ENCODE data around the gene LDB3.

Gene LDB3

GRCh38 chr10:86749854-86750253, 81.5 kb downstream of the LDB3 start:
- H3K4me3 ChIP-seq (ENCODE audit: control insufficient read depth, low read depth, low read length), result no peak overlapping the region
- DNase-seq (ENCODE audit: low read depth), result no peak
- TF ChIP-seq CTCF (conservative IDR thresholded peaks at IDR 0.05; ENCODE audit: control insufficient read depth, insufficient read depth, low read depth, low read length), result no peak

- no peak for TF ChIP-seq CTCF (conservative IDR thresholded peaks at IDR 0.05; ENCODE audit: control insufficient read depth, insufficient read depth, low read depth, low read length)
Observed at GRCh38 chr10:86751477-86751876, 83.2 kb downstream of the LDB3 start.

GRCh38 chr10:86752311-86752710, 84.0 kb downstream of the LDB3 start:
- no peak for TF ChIP-seq CTCF (conservative IDR thresholded peaks at IDR 0.05; ENCODE audit: control insufficient read depth, insufficient read depth, low read depth, low read length)
- H3K4me3 ChIP-seq (ENCODE audit: control insufficient read depth, low read depth, low read length), result no peak overlapping the region
- no peak for DNase-seq (ENCODE audit: low read depth)

More at GRCh38 chr10:86751477-86751876, 83.2 kb downstream of the LDB3 start:
- no peak overlapping the region for H3K4me3 ChIP-seq (ENCODE audit: control insufficient read depth, low read depth, low read length)
- DNase-seq (ENCODE audit: low read depth), result no peak

GRCh38 chr10:86753051-86753450, 84.7 kb downstream of the LDB3 start:
- DNase-seq (ENCODE audit: low read depth), result no peak

GRCh38 chr10:86753638-86754434, 85.5 kb downstream of the LDB3 start:
- TF ChIP-seq CTCF (conservative IDR thresholded peaks at IDR 0.05; ENCODE audit: control insufficient read depth, insufficient read depth, low read depth, low read length), result no peak
- no peak overlapping the region for H3K4me3 ChIP-seq (ENCODE audit: control insufficient read depth, low read depth, low read length)
- DNase-seq (ENCODE audit: low read depth), result no peak

More at GRCh38 chr10:86753051-86753450, 84.7 kb downstream of the LDB3 start:
- no peak overlapping the region for H3K4me3 ChIP-seq (ENCODE audit: control insufficient read depth, low read depth, low read length)
- TF ChIP-seq CTCF (conservative IDR thresholded peaks at IDR 0.05; ENCODE audit: control insufficient read depth, insufficient read depth, low read depth, low read length), result no peak

GRCh38 chr10:86755454-86755739, 87.1 kb downstream of the LDB3 start:
- DNase-seq (ENCODE audit: low read depth), result no peak
- H3K4me3 ChIP-seq (ENCODE audit: control insufficient read depth, low read depth, low read length), result peak overlapping the region; percentile 70
- TF ChIP-seq CTCF (conservative IDR thresholded peaks at IDR 0.05; ENCODE audit: control insufficient read depth, insufficient read depth, low read depth, low read length), result no peak

Data from fibroblast of mammary gland (primary cell).